AG20443 (cell line): ENCODE data around the gene PRRT3.
"Not testable (repeated sequence)": the region's sequence is repeated elsewhere in the genome, so short reads cannot be mapped to it uniquely, and the experiment has no call there.

ENCODE experiments used
- DNase-seq: peaks from one replicate; pipeline ENCODE4 v3.0.0; 2012; ENCODE audit warnings: low spot score, mixed read lengths

PRRT3 gene

DNA sequence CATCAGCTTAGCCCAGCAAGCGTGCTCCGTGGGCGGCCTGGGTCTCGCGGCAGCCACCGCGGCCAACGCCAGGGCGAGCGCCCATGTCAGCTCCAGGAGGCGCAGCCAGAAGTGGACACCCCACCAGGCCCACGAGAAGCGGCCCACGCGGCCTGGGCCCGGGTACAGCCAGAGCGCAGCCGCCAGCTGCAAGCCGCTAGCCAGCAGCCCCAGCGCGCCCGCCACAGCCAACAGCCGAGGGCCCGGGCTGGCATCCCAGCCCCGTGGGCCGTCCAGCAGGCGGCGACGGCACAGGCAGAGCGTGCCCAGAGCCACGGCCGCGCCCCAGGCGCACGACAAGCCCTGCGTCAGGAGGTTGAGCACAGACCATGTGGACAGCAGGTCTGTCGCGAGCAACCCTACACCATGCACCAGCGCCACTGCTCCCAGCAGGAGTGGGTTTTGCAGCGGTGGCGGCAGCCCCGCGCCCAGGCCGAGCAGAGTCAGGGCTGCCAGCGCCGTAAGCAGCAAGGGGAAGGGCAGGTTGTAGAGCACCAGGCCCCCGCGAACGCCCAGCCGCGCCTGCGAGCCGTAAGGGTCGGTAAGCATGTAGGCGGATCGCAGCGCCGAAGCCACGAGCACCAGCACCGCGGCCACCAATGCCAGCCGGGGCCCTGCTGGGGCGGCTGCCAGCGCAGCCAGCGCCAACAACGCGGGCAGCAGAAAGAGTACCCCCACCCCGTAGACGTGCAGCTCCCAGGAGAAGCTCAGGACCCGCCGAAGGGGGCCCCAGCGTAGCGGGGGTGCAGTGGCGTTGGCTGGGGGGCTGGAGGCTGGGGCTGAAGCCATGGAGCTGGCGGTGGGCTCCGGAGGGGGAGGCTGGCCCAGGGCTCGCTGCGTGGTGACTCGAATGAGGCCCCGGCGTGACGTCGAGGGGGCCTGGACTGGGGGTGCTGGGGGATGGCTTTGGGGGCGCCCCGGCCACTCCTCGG, 4.9 kb downstream of the PRRT3 start:
- peak; percentile 92 for DNase-seq

DNA sequence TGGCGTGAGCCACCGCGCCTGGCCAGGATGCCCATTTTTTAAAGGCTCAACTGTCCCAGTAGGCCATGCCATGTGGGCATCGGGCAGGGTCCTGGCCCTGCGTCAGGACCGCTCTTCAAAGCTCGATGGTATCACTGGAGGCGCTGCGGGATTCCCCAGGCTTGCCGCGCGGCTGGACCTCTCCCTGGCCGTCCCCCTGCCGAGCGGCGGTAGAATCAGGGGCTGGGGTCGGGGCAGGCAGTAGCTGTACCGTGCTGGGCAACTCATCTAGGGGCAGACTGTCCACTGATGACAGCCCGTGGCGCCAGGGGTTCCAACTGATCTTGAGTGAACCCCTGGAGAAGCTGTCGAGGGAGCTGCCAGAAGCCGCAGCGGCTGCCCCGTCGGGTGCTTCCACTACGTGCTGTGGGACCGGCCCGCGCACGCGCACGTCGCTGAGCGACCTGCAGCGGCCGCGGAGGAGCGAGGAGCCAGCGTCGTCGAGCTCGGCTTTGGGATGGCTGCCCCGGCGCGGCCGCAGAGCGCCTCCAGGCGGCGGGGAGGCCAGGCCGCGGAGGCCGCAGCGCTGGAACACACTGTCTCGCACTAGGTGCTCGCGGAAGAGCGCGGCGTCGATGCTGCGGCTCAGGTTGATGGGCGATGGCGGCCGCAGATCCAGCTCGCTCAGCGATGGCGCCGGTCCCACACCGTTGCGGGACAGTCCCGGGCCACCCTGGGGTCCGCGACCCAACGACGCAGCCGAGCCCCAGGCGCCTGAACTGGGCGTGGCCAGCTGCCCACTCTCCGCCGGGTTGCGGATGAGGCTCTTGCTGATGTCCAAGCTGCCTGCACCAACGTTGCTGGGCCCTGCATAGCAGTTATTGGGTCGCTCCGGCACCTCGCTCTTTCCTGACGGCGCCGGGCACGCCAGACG, 5.8 kb downstream of the PRRT3 start:
- DNase-seq: peak; percentile 98

- no peak for DNase-seq
Measured at GRCh38 chr3:9945358-9945757, 6.8 kb downstream of the PRRT3 start.

DNA sequence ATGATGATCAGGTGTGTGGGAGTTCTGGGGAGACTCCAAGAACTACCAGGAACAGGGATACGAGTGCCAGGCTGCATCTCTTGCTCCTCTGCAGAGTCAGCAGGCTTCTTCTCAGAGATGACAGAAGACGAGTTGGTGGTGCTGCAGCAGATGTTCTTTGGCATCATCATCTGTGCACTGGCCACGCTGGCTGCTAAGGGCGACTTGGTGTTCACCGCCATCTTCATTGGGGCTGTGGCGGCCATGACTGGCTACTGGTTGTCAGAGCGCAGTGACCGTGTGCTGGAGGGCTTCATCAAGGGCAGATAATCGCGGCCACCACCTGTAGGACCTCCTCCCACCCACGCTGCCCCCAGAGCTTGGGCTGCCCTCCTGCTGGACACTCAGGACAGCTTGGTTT, 7.9 kb downstream of the PRRT3 start:
- DNase-seq: no peak

DNA sequence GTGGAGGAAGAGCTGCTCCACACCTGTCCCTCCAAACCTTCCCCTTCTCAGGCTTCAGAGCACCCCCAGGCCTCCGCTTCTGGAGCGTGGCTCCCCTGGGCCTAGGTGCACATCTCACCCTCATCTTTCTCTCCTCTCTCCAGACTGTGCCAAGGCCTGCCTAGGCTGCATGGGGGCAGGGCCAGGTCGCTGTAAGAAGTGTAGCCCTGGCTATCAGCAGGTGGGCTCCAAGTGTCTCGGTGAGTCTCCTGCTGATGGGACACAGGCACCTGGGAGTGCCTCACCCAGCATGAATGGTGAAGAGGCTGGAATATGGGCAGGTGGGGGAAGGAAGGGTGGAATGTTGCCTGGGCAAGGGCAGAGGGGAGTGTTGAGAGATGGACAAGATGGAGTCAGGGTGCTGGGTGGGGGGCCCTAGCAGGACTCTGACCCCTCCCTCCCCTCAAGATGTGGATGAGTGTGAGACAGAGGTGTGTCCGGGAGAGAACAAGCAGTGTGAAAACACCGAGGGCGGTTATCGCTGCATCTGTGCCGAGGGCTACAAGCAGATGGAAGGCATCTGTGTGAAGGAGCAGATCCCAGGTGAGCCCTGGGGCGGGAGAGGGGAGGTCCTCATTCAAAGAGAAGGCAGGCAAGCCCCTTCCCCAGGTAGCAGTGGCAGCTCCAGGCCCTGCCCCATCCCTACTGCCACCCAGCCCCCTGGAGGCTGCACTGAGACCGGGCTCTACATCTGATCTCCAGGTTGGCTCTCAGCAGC, 9.1 kb downstream of the PRRT3 start:
- no peak for DNase-seq

DNA sequence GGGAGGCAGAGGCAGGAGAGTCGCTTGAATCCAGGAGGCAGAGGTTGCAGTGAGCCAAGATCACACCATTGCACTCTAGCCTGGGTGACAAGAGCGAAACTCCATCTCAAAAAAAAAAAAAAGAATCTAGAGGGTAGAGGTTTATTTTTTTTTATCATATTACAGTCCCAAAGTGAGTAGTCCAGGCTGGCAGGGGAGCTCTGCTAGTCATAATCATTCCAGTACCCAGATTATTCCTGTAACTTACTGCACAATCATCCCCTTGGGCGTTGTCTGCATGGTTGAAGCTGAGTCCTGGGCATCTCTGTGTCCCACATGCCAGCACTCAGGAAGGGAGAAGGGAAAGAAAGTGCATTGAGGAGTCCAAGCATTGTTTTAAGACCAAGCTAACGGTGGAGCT, 10.0 kb downstream of the PRRT3 start:
- no peak for DNase-seq

DNA sequence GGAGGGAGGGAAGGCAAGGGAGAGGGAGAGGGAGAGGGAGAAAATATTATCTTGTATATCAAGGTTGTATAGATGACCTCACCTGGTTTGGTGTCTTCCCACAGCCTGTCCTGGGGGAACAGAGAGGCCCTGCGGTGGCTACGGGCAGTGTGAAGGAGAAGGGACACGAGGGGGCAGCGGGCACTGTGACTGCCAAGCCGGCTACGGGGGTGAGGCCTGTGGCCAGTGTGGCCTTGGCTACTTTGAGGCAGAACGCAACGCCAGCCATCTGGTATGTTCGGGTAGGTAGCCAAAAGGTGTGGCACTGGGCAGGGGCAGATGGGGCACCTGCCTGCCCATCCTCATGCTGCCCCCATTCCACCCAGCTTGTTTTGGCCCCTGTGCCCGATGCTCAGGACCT, 11.5 kb downstream of the PRRT3 start:
- no peak for DNase-seq

DNA sequence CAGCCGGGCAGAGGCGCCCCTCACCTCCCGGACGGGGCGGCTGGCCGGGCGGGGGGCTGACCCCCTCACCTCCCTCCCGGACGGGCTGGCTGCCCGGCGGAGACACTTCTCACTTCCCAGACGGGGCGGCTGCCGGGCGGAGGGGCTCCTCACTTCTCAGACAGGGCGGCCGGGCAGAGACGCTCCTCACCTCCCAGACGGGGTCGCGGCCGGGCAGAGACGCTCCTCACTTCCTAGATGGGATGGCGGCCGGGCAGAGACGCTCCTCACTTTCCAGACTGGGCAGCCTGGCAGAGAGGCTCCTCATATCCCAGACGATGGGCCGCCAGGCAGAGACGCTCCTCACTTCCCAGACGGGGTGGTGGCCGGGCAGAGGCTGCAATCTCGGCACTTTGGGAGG, 12.3 kb downstream of the PRRT3 start:
- DNase-seq: not testable (repeated sequence)

- no peak for DNase-seq
Measured at GRCh38 chr3:9938966-9939365, 13.2 kb downstream of the PRRT3 start.

DNA sequence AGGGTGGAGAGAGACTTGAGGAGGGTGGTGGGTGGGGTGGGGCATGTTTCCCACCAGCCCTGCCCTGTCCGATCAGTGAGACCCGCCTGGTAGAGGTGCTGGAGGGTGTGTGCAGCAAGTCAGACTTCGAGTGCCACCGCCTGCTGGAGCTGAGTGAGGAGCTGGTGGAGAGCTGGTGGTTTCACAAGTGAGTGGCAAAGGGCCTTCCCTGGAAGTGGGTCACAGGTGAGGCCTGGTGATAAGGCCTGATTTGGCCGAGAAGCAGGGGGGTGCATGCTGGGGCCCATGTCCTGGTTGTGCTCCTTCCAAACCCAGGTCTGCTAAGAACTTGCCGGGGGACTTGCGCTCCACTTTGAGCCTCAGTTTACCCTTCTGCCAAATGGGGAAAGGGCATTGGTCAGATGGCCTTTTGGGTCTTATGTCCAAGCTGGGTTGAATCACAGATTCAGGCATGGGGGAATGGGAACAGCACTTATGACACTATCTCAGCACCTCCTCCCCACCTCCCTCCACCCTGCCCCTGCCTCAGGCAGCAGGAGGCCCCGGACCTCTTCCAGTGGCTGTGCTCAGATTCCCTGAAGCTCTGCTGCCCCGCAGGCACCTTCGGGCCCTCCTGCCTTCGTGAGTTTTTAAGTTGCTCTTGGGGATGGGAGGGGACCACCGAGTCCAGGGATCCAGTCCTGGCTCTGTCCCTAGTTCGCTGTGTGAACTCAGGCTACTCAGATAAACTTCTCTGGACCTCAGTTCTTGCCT, 14.5 kb downstream of the PRRT3 start:
- no peak for DNase-seq

DNA sequence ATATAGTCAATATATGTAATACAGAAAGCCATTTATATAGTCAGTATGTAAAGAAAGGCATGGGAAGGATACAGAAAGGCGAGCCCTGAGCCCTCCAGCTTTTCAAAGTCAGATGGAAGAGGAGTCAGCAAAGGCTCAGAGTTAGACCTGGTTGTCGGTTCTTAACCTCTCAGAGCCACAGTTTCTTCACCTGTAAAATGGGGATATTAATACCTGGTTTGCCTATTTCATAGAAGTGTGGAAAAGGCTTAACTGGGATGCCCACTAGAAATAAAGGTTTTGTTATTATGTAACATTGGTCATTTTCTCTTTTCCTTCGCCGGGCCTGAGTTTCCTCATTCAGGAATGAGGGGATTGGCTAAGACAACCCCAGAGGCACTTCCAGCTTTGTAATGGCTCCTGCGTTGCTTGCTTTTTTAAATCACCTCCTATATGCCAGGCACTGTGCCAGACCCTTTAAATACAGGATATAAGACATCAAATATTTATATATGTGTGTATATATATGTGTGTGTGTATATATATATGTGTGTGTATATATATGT, 16.2 kb downstream of the PRRT3 start:
- DNase-seq: no peak

DNA sequence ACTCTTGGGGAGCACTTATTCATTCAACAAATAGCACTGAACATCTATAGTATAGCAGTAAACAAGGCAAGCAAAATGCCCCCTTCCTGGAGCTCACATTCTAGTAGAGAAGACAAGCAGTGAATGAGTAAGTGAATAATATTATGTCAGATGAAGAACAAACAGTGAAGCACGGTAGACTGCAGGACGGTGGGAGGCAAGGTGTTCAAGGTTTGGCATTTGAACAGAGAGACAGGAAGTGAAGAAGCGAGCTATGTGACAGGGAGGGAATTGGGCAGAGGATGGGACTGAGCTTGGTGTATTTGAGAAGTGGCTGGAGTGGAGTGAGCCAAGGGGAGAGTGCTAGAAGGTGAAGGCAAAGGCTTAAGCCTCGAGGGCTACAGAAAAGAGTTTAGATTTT, 17.2 kb downstream of the PRRT3 start:
- DNase-seq: no peak

GRCh38 chr3:9934235-9934621, 18.0 kb downstream of the PRRT3 start:
- no peak for DNase-seq

DNA sequence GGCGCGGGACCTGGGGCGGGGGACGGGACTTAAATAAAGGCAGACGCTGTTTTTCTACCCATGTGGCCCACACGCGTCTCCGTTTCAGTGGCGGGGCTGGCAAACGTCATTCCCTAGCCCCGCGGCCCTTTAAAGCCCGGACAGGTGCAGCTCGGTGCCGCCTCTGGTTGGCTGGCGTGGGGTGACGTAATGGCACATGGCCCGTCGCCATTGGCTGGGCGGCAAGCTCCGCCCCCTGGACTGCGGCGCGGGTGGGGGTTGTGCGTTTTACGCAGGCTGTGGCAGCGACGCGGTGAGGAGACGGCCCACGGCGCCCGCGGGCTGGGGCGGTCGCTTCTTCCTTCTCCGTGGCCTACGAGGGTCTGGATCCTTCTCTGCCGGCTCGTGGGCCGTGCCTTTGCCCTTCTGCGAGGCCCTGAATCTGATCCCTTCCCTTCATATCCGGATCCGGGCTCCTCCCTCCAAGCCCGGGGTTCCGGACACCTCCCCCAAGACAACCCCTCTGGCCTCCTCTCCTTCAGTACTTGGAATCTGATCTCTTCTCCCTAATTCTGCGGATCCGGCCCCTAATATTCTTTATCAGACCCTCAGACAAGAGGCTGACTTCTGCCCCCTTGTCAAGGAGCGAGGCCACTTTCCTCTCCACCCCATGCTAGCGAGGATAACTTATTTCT, 18.5 kb downstream of the PRRT3 start, which contains the start of gene CRELD1:
CRELD1 (plus strand) TSS at position 274 of the 674 bp plus-strand sequence. CDS start 605 bp downstream, outside the sequence.
- peak; percentile 94 for DNase-seq

DNA sequence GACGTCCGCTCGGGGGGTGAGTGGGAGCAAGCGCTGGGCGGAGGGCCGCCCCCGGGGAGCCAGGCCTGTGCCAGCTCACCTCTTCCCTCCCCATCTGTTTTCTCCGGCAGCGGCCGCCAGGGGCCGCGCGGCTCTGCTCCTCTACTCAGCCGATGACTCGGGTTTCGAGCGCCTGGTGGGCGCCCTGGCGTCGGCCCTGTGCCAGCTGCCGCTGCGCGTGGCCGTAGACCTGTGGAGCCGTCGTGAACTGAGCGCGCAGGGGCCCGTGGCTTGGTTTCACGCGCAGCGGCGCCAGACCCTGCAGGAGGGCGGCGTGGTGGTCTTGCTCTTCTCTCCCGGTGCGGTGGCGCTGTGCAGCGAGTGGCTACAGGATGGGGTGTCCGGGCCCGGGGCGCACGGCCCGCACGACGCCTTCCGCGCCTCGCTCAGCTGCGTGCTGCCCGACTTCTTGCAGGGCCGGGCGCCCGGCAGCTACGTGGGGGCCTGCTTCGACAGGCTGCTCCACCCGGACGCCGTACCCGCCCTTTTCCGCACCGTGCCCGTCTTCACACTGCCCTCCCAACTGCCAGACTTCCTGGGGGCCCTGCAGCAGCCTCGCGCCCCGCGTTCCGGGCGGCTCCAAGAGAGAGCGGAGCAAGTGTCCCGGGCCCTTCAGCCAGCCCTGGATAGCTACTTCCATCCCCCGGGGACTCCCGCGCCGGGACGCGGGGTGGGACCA, 19.2 kb downstream of the PRRT3 start:
- peak; percentile 87 for DNase-seq

GRCh38 chr3:9932535-9932842, 19.7 kb downstream of the PRRT3 start:
- no peak for DNase-seq

- DNase-seq: no peak
Measured at GRCh38 chr3:9930804-9931418, 21.3 kb downstream of the PRRT3 start.

- DNase-seq: no peak
Measured at GRCh38 chr3:9928158-9928557, 24.1 kb downstream of the PRRT3 start.

DNA sequence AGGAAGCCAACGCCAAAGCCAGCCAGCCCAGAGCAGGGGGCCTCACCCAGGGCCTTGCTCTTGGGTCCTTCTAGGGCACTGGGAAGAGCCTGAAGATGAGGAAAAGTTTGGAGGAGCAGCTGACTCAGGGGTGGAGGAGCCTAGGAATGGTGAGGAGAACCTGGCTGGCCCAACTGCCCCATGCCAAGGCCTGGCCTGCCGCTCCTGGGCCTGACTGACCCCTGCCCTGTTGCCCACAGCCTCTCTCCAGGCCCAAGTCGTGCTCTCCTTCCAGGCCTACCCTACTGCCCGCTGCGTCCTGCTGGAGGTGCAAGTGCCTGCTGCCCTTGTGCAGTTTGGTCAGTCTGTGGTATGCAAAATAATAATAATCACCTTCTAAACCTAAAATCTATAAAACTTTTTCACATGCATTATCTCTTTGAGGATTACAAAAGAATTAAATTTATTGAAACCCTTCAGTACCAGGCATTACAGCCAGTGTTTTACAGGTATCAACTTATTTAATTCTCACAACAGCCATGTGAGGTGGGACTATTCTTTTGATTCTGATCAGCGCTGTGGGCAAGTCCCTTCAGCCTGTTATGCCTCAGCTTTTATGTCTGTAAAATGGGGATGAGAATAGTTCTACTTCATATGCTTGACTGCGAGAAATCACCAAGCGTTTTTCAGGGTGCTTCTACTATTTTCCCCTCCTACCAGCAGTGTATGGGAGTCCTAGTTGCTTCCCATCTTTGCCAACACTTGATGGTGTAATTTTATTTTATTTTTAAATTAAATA, 33.8 kb downstream of the PRRT3 start:
- DNase-seq: no peak
